K562 (cell line): ENCODE results near the gene PHACTR2. TPM values are rescaled to one million over a fixed set of nuclear protein-coding genes. Genes with fewer than 3 reads are reported as not detected.

Experiments
- ATAC-seq: fragments of 200-7000 bp; cut with Tn5 transposase; 3 replicates; pipeline ENCODE4 v1.9.1; 2020; ENCODE audit warnings: moderate library complexity
- BruUV-seq: library from RNA; stranded (reverse); fragments of 400-500 nt; replicated peaks from 2 replicates; lab custom pipeline; 2021; lab: Mats Ljungman, UMichigan
- CTCF ChIA-PET: fragments of 300-600 bp; formaldehyde crosslinking; extraction: SDS; loops from one replicate; lab custom pipeline; 2021; ENCODE audit warnings: low intra/inter-chr PET ratio; lab: Yijun Ruan, JAX
- POLR2A ChIA-PET: fragments of 300-600, 350-650 bp; sonication (Branson Sonifier 250); formaldehyde crosslinking; extraction: SDS; loops from one replicate; lab custom pipeline; 2021; ENCODE audit warnings: antibody characterized with exemption, inconsistent platforms; lab: Yijun Ruan, JAX
- DNase-seq, 4 experiments: peaks; one replicate each; pipeline versions ENCODE4 v3.0.0 to v3.0.0-alpha.2; 2011 to 2018; ENCODE audit warnings: low spot score in 3 of 4, mixed read lengths in 3 of 4; ENCODE audit errors: extremely low read depth in 1 of 4
- FAIRE-seq: peaks from 2 replicates; lab custom pipeline; 2011; peaks lifted over from hg19 to GRCh38; lab: Jason Lieb, UNC
- H2AFZ ChIP-seq: 2 replicates; pipeline ENCODE4 v1.6.0; 2011; ENCODE audit warnings: low read depth, low read length, control low read depth, inconsistent platforms
- H3K27ac ChIP-seq: fragments of 200-600 bp; 3 replicates; pipeline ENCODE4 v1.8.0; 2011; ENCODE audit warnings: low read depth, mild to moderate bottlenecking, control low read depth, inconsistent platforms, low read length, moderate library complexity, mixed read lengths; ENCODE audit errors: extremely low read depth
- H3K27me3 ChIP-seq, 2 experiments: fragments of 300-600 bp in 1 of 2; 2 replicates in 1 of 2; 3 replicates in 1 of 2; pipeline versions ENCODE4 v1.6.0 to v1.8.0; 2011; ENCODE audit warnings: inconsistent platforms in 2 of 2, low read length in 2 of 2, mild to moderate bottlenecking in 1 of 2, mixed read lengths in 1 of 2, moderate library complexity in 1 of 2; ENCODE audit not compliant: control insufficient read depth in 2 of 2, insufficient read depth in 2 of 2
- H3K36me3 ChIP-seq: fragments of 300-600 bp; 3 replicates; pipeline ENCODE4 v1.8.0; 2011; ENCODE audit warnings: mild to moderate bottlenecking, low read length, inconsistent platforms; ENCODE audit not compliant: control insufficient read depth, insufficient read depth
- H3K4me1 ChIP-seq, 2 experiments: fragments of 200-600 bp in 1 of 2; replicated peaks in 1 of 2; 2 replicates in 1 of 2; 3 replicates in 1 of 2; pipeline versions ENCODE4 v1.5.1 to v1.8.0; 2011; ENCODE audit warnings: inconsistent platforms in 2 of 2, low read length in 2 of 2, mild to moderate bottlenecking in 1 of 2, mixed read lengths in 1 of 2, moderate library complexity in 1 of 2; ENCODE audit not compliant: control insufficient read depth in 2 of 2, insufficient read depth in 2 of 2
- H3K4me2 ChIP-seq: 2 replicates; pipeline ENCODE4 v1.6.1; 2011; ENCODE audit warnings: low read length, control low read depth, inconsistent platforms, mixed read lengths; ENCODE audit not compliant: insufficient read depth
- H3K4me3 ChIP-seq: fragments of 200-600 bp; sonication (generic), shearing (Covaris generic); 2 replicates; pipeline ENCODE4 v1.5.1; 2016; ENCODE audit warnings: control low read depth, inconsistent platforms
- H3K79me2 ChIP-seq: fragments of 200-600 bp; 3 replicates; pipeline ENCODE4 v1.8.0; 2011; ENCODE audit warnings: low read length, inconsistent platforms; ENCODE audit not compliant: control insufficient read depth, insufficient read depth
- H3K9ac ChIP-seq, 2 experiments: 2 replicates each; pipeline versions ENCODE4 v1.6.0 to v1.6.1; 2011; ENCODE audit warnings: low read depth in 2 of 2, low read length in 2 of 2, control low read depth in 1 of 2, inconsistent platforms in 1 of 2, mild to moderate bottlenecking in 1 of 2, mixed read lengths in 1 of 2; ENCODE audit not compliant: insufficient read depth in 1 of 2
- H3K9me1 ChIP-seq: one replicate; pipeline ENCODE4 v1.6.0; 2011; ENCODE audit warnings: inconsistent platforms, mild to moderate bottlenecking, low read length, moderate library complexity; ENCODE audit not compliant: control insufficient read depth, insufficient read depth
- H3K9me3 ChIP-seq: replicated peaks from 2 replicates; pipeline ENCODE4 v1.5.1; 2011; ENCODE audit warnings: low read depth, low read length, inconsistent platforms; ENCODE audit not compliant: control insufficient read depth, insufficient read depth
- H4K20me1 ChIP-seq: replicated peaks from 2 replicates; pipeline ENCODE4 v1.6.1; 2011; ENCODE audit warnings: low read length, inconsistent platforms, mixed read lengths; ENCODE audit not compliant: control insufficient read depth, insufficient read depth
- FOXP1 ChIP-seq: sonication (generic); formaldehyde crosslinking; IDR thresholded peaks from 2 replicates; pipeline ENCODE4 v1.8.0; 2022; ENCODE audit warnings: mild to moderate bottlenecking, missing genetic modification reagents
- HES1 ChIP-seq: fragments of 450-650 bp; IDR thresholded peaks from 2 replicates; pipeline ENCODE4 v1.6.1; 2016; ENCODE audit warnings: low read depth, mild to moderate bottlenecking, moderate library complexity
- LEF1 ChIP-seq: fragments of 450-650 bp; IDR thresholded peaks from 2 replicates; pipeline ENCODE4 v1.6.1; 2016; ENCODE audit warnings: mild to moderate bottlenecking
- MGA ChIP-seq: fragments of 450-650 bp; IDR thresholded peaks from 2 replicates; pipeline ENCODE4 v1.6.1; 2016; ENCODE audit warnings: mild to moderate bottlenecking, moderate library complexity
- NBN ChIP-seq: fragments of 450-650 bp; IDR thresholded peaks from 2 replicates; pipeline ENCODE4 v1.6.1; 2016; ENCODE audit warnings: low read depth, mild to moderate bottlenecking
- NEUROD1 ChIP-seq: fragments of 150-350 bp; IDR thresholded peaks from 2 replicates; pipeline ENCODE4 v1.6.1; 2014; ENCODE audit warnings: borderline replicate concordance, low read length, low read depth; ENCODE audit not compliant: partially characterized antibody
- NRF1 ChIP-seq, 2 experiments: fragments of 450-650 bp; IDR thresholded peaks in 1 of 2; conservative IDR thresholded peaks in 1 of 2; 2 replicates each; pipeline ENCODE4 v1.6.1; 2014; ENCODE audit warnings: mild to moderate bottlenecking in 2 of 2
- PHF20 ChIP-seq: fragments of 450-650 bp; IDR thresholded peaks from 2 replicates; pipeline ENCODE4 v1.6.1; 2018; ENCODE audit not compliant: partially characterized antibody
- TGIF2 ChIP-seq: sonication (generic); formaldehyde crosslinking; IDR thresholded peaks from 2 replicates; pipeline ENCODE4 v1.8.1; 2022; ENCODE audit warnings: mild to moderate bottlenecking, missing genetic modification reagents, moderate library complexity
- ZBTB17 ChIP-seq: fragments of 450-650 bp; formaldehyde crosslinking; IDR thresholded peaks from 2 replicates; pipeline ENCODE4 v1.4.0; 2020; ENCODE audit warnings: mild to moderate bottlenecking
- ZSCAN29 ChIP-seq: fragments of 450-650 bp; IDR thresholded peaks from 2 replicates; pipeline ENCODE4 v1.6.1; 2017
- ZZZ3 ChIP-seq: fragments of 450-650 bp; IDR thresholded peaks from 2 replicates; pipeline ENCODE4 v1.6.1; 2016; ENCODE audit warnings: antibody characterized with exemption, mild to moderate bottlenecking, moderate library complexity
- WGBS: fragments of 100-300 bp; shearing (Covaris generic); methylation state at CpG from one replicate; pipeline ENCODE4 v1.1.6; 2016; ENCODE audit warnings: low coverage, mixed read lengths; ENCODE audit not compliant: insufficient coverage; ENCODE audit errors: missing lambda C conversion rate; 5-methylcytosine and 5-hydroxymethylcytosine counted together
- in situ Hi-C: fragments of 300-500 bp; cut with MboI; formaldehyde crosslinking; loops from 4 replicates; pipeline ENCODE4 v1.15.0; 2018; ENCODE audit warnings: inconsistent platforms, mixed read lengths
- intact Hi-C: fragments of 100-400 bp; cut with micrococcal nuclease; formaldehyde crosslinking; loops from 2 replicates; pipeline ENCODE4 v1.14.2; 2022
- polyA plus RNA-seq, 8 experiments: library from polyadenylated mRNA; depleted of rRNA in 4 of 8; stranded (reverse) in 5 of 8; unstranded in 3 of 8; fragments of >200 nt; fragmentation: Nextera tagmentation in 2 of 8; fragmentation: Illumina TruSeq in 1 of 8; extraction: Ambion mirVana in 2 of 8; extraction: Trizol in 1 of 8; gene quantifications; 2 replicates each; pipeline versions ENCODE4 v1.2.1 to v1.2.3, GENCODE V29; 2011 to 2014; ENCODE audit warnings: inconsistent platforms in 1 of 8, missing spikeins in 1 of 8
- total RNA-seq, 7 experiments: library from RNA; depleted of rRNA in 6 of 7; stranded (reverse); fragments of >200 nt in 6 of 7; fragmentation: Illumina TruSeq in 2 of 7; extraction: Trizol in 2 of 7; gene quantifications; 2 replicates each; pipeline versions ENCODE4 v1.2.1 to v1.2.3, GENCODE V29; 2011 to 2021; ENCODE audit warnings: low replicate concordance in 1 of 7

The PHACTR2 gene
- total and polyA plus RNA-seq, 9 of the 15 experiments (the other 6 are each of a cell fraction or from before 2014, with no cell fraction given): 5.3 to 52.5 (median 22.9) TPM

GRCh38 chr6:143838395-143838794 is 160.6 kb downstream of the PHACTR2 start:
- Histone ChIP-seq H3K27ac (no peak overlapping the region), H3K27me3 (no peaks in the 10 kb centered on the region), H4K20me1 (no peaks in the 10 kb centered on the region), H3K9me3 (no peaks in the 10 kb centered on the region), H3K79me2 (peaks cover 6% of the 10 kb centered on the region), H2AFZ (peak overlapping the region; percentile 35; the same call in 1 of the 2 replicates), H3K4me1 (peaks cover 2 to 7% of the 10 kb centered on the region in 2 experiments; a peak in 3 of 5 replicates), H3K4me3 (no peak overlapping the region), H3K9ac (no peak overlapping the region), H3K9me1 (no peaks in the 10 kb centered on the region), H3K36me3 (no peaks in the 10 kb centered on the region), H3K4me2 (no peak overlapping the region)
- no peak for ATAC-seq
- in situ Hi-C loops (no loop called here), intact Hi-C loops (no loop called here)
- ChIA-PET CTCF (no interaction called here), POLR2A (no interaction called here)
- DNase-seq: no peak
- WGBS: 71% methylated on average over 5 of the region's 5 CpGs
- no peak for FAIRE-seq
- no TSS peak for BruUV-seq
- TF ChIP-seq LEF1: no peak
- TF ChIP-seq ZBTB17: no peak
- TF ChIP-seq ZSCAN29: no peak
- TF ChIP-seq ZZZ3: no peak
- TF ChIP-seq NBN: no peak
- TF ChIP-seq TGIF2: no peak
- TF ChIP-seq NRF1 (conservative IDR thresholded peaks at IDR 0.05 in 1 of 2, IDR thresholded peaks at IDR 0.05 in 1 of 2): no peak
- TF ChIP-seq MGA: no peak
- TF ChIP-seq PHF20: no peak
- TF ChIP-seq FOXP1 (CRISPR knock-in tag): no peak
- no peak for TF ChIP-seq NEUROD1
- no peak for TF ChIP-seq HES1
